RPMI7951 (cell line): ENCODE data around the gene KIF18B. TPM values are rescaled to one million over a fixed set of nuclear protein-coding genes. Genes with fewer than 3 reads are reported as not detected.

ENCODE experiments used
- DNase-seq: peaks from one replicate; pipeline ENCODE4 v3.0.0-alpha.2; 2012; ENCODE audit warnings: low read depth
- total RNA-seq: library from RNA; depleted of rRNA; stranded (reverse); fragments of >200 nt; shearing (Covaris generic); gene quantifications from 2 replicates; pipeline ENCODE4 v1.2.3, GENCODE V29; 2014; rRNA removed

The KIF18B gene
- total RNA-seq, 1 experiment from 2014 or later: 7.2 TPM

DNA sequence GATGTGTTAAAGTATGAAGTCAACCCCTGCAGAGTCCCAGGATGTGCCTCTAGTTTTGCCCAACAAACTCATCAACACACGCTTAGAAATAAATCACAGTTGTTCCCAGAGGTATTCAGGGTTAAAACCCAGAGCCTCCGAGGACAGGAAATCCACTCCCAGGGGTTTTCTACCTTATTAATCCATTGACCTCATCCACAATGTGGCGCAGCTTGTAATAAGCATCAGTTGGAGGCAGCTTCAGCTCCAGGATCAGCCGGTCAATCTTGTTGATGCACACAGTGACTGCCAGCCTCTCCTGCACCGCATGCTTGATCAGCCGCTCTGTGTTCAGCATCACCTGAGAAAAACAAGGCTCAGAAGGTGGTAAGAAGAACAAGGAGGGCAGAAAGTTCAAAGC lies 71.8 kb downstream of the KIF18B start:
- DNase-seq: no peak

Other genes with a start within 250 kb of the KIF18B start
- 6.4 and 10.0 TPM in 2 replicates for gene DBF4B, start 239.1 kb downstream of the KIF18B start, total RNA-seq
- gene ADAM11, start 188.8 kb downstream of the KIF18B start, total RNA-seq: 0.10 and 0.12 TPM in 2 replicates
- 16.3 and 19.3 TPM in 2 replicates for gene GJC1, start 117.5 kb downstream of the KIF18B start, total RNA-seq
- gene HIGD1B, start 99.9 kb downstream of the KIF18B start, total RNA-seq: not detected in 2 replicates
- gene EFTUD2, start 48.3 kb downstream of the KIF18B start, total RNA-seq: 90.2 and 90.8 TPM in 2 replicates
- gene GFAP, start 32.3 kb downstream of the KIF18B start, total RNA-seq: 0.20 TPM in 1 of 2 replicates, not detected in the other
- 6.4 and 8.2 TPM in 2 replicates for gene C1QL1, start 20.5 kb upstream of the KIF18B start, total RNA-seq
- 33.6 and 35.9 TPM in 2 replicates for gene DCAKD, start 103.9 kb upstream of the KIF18B start, total RNA-seq
- 59.9 and 68.0 TPM in 2 replicates for gene NMT1, start 113.5 kb upstream of the KIF18B start, total RNA-seq
- gene PLCD3, start 184.7 kb upstream of the KIF18B start, total RNA-seq: 11.7 and 15.3 TPM in 2 replicates
- gene ACBD4, start 187.9 kb upstream of the KIF18B start, total RNA-seq: 1.1 and 2.0 TPM in 2 replicates
- 3.5 and 4.4 TPM in 2 replicates for gene HEXIM1, start 200.7 kb upstream of the KIF18B start, total RNA-seq
- gene HEXIM2, start 214.1 kb upstream of the KIF18B start, total RNA-seq: 7.8 and 11.3 TPM in 2 replicates